ENCODE measurements around the gene NUDT2.

DNA sequence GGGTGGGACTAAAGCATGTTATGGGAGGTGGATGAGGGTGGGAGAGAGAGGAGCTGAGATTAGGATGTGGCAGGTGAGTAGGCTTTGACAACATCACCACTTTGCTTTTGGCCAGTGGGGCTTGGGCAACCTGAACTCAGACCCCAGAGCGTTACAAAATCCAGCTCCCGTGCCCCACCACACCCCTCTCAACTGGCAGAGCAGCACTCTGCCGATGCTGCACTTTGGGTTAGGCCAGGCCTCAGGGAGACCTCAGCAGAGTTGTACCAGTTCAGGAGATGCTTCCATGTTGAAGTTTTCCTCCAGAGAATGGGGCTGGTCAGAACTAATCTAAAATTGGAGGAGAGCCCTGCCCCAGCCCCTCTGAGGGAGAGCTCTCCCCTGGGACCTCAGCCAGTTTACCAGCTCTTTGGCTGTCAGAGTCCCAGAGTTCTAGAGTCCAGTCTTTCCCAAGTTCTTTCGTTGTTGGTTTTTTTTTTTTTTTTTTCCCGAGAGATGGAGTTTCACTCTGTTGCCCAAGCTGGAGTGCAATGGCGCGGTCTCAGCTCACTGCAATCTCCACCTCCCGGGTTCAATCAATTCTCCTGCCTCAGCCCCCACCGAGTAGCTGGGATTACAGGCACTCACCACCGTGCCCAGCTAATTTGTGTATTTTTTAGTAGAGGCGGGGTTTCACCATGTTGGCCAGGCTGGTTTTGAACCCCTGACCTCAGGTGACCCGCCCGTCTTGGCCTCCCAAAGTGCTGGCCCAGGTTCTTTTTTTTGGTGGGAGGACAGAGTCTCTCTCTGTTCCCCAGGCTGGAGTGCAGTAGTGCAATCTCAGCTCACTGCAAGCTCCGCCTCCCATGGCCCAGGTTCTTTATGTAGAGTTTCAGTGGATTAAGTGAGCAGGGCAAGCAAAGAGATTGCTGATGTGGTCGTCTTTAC, 17.8 kb downstream of the NUDT2 start:
- TF ChIP-seq POLR2A (IDR thresholded peaks at IDR 0.05) (no peak), CTCF (IDR thresholded peaks at IDR 0.05 in 8 of 11, conservative IDR thresholded peaks at IDR 0.05 in 3 of 11) (no peak), POLR2AphosphoS5 (IDR thresholded peaks at IDR 0.05) (no peak)
